ENCODE results near the gene CPTP.

- TF ChIP-seq CTCF (IDR thresholded peaks at IDR 0.05) (peak in 1 of 6 experiments; percentile 10), POLR2A (IDR thresholded peaks at IDR 0.05) (no peak)
Measured at GRCh38 chr1:1278620-1279019, 46.0 kb upstream of the CPTP start.

Data from Peyer's patch (tissue), 4 donors.